GM23338 (cell line): ENCODE measurements around the gene AFAP1. TPM values are rescaled to one million over a fixed set of nuclear protein-coding genes. Genes with fewer than 3 reads are reported as not detected.
A peak's percentile ranks its signal among the peaks of the same experiment; 100 is the strongest.

ENCODE experiments used
- ATAC-seq: fragments of 200-7000 bp; cut with Tn5 transposase; 3 replicates; pipeline ENCODE4 v1.9.1; 2020
- DNase-seq: peaks from one replicate; pipeline ENCODE4 v3.0.0-alpha.2; 2015; ENCODE audit warnings: low spot score
- H2AFZ ChIP-seq: fragments of 200-600 bp; sonication (generic); 2 replicates; pipeline ENCODE4 v1.8.0; 2016; ENCODE audit warnings: antibody characterized with exemption, mild to moderate bottlenecking, moderate library complexity
- H3F3A ChIP-seq: fragments of 200-600 bp; sonication (generic); replicated peaks from 2 replicates; pipeline ENCODE4 v1.8.0; 2017; ENCODE audit warnings: antibody characterized with exemption, mixed run types, low read depth
- H3K27ac ChIP-seq: fragments of 200-600 bp; sonication (generic); 2 replicates; pipeline ENCODE4 v1.6.1; 2016; ENCODE audit warnings: low read depth
- H3K27me3 ChIP-seq: fragments of 200-600 bp; sonication (generic); 2 replicates; pipeline ENCODE4 v1.8.0; 2016; ENCODE audit warnings: mild to moderate bottlenecking, mixed run types, moderate library complexity; ENCODE audit not compliant: insufficient read depth
- H3K36me3 ChIP-seq: fragments of 200-600 bp; sonication (generic); 2 replicates; pipeline ENCODE4 v1.8.0; 2016; ENCODE audit warnings: mild to moderate bottlenecking; ENCODE audit not compliant: insufficient read depth
- H3K4me1 ChIP-seq: fragments of 200-600 bp; sonication (generic); 2 replicates; pipeline ENCODE4 v1.8.0; 2016; ENCODE audit warnings: mild to moderate bottlenecking, moderate library complexity; ENCODE audit not compliant: insufficient read depth
- H3K4me2 ChIP-seq: fragments of 200-600 bp; sonication (generic); 2 replicates; pipeline ENCODE4 v1.7.1; 2017; ENCODE audit warnings: mixed run types
- H3K4me3 ChIP-seq: fragments of 200-600 bp; sonication (generic); 2 replicates; pipeline ENCODE4 v1.6.1; 2016; ENCODE audit warnings: mixed run types
- H3K79me2 ChIP-seq: fragments of 200-600 bp; sonication (generic); replicated peaks from 2 replicates; pipeline ENCODE4 v1.8.0; 2017; ENCODE audit warnings: mild to moderate bottlenecking; ENCODE audit not compliant: insufficient read depth
- H3K9me2 ChIP-seq: fragments of 200-600 bp; sonication (generic); 2 replicates; pipeline ENCODE4 v1.8.0; 2017; ENCODE audit not compliant: insufficient read depth
- H4K20me1 ChIP-seq: fragments of 200-600 bp; sonication (generic); replicated peaks from 2 replicates; pipeline ENCODE4 v1.8.0; 2017; ENCODE audit warnings: mild to moderate bottlenecking; ENCODE audit not compliant: insufficient read depth
- H3K27ac Mint-ChIP-seq: 2 replicates; pipeline ENCODE4 v1.8.0; 2020; ENCODE audit warnings: inconsistent platforms, mild to moderate bottlenecking, moderate library complexity, mixed read lengths
- H3K27me3 Mint-ChIP-seq: 3 replicates; pipeline ENCODE4 v1.8.0; 2022; ENCODE audit warnings: low read depth, mild to moderate bottlenecking, moderate library complexity, mixed read lengths, inconsistent platforms; ENCODE audit not compliant: insufficient read depth, poor library complexity
- H3K36me3 Mint-ChIP-seq: 3 replicates; pipeline ENCODE4 v1.8.0; 2021; ENCODE audit warnings: low read depth, mild to moderate bottlenecking, inconsistent platforms, moderate library complexity, mixed read lengths
- H3K4me1 Mint-ChIP-seq: 3 replicates; pipeline ENCODE4 v1.8.0; 2020; ENCODE audit warnings: mild to moderate bottlenecking, inconsistent platforms, mixed read lengths
- H3K4me3 Mint-ChIP-seq: 3 replicates; pipeline ENCODE4 v1.8.0; 2021; ENCODE audit warnings: moderate library complexity, mild to moderate bottlenecking, inconsistent platforms, mixed read lengths
- H3K9me3 Mint-ChIP-seq: 3 replicates; pipeline ENCODE4 v1.8.0; 2020; ENCODE audit warnings: moderate library complexity, mild to moderate bottlenecking, inconsistent platforms, mixed read lengths
- CREB1 ChIP-seq: fragments of 250-450 bp; sonication (Bioruptor Pico); IDR thresholded peaks from 2 replicates; pipeline ENCODE4 v1.5.0; 2020; ENCODE audit warnings: low read depth, mild to moderate bottlenecking, moderate library complexity
- EZH2 ChIP-seq: fragments of 200-600 bp; sonication (generic); IDR thresholded peaks from one replicate; pipeline ENCODE4 v1.8.0; 2017; ENCODE audit warnings: antibody characterized with exemption, mild to moderate bottlenecking, low read depth; ENCODE audit not compliant: unreplicated experiment
- EZH2phosphoT487 ChIP-seq: fragments of 200-600 bp; sonication (generic); IDR thresholded peaks from one replicate; pipeline ENCODE4 v1.8.1; 2018; ENCODE audit warnings: antibody characterized with exemption; ENCODE audit not compliant: unreplicated experiment
- JUNB ChIP-seq: IDR thresholded peaks from one replicate; pipeline ENCODE4 v1.6.1; 2016; ENCODE audit warnings: antibody characterized with exemption; ENCODE audit not compliant: unreplicated experiment
- NANOG ChIP-seq: IDR thresholded peaks from 2 replicates; pipeline ENCODE4 v1.6.1; 2016; ENCODE audit warnings: antibody characterized with exemption, borderline replicate concordance
- POLR2AphosphoS5 ChIP-seq: IDR thresholded peaks from 2 replicates; pipeline ENCODE4 v1.6.1; 2016; ENCODE audit warnings: antibody characterized with exemption, low read depth
- STAT1 ChIP-seq: IDR thresholded peaks from one replicate; pipeline ENCODE4 v1.6.1; 2016; ENCODE audit warnings: antibody characterized with exemption; ENCODE audit not compliant: unreplicated experiment
- ZNF114 ChIP-seq: fragments of 250-450 bp; sonication (Bioruptor Pico); IDR thresholded peaks from 2 replicates; pipeline ENCODE4 v1.5.0; 2020; ENCODE audit warnings: mild to moderate bottlenecking, moderate library complexity
- ZNF331 ChIP-seq: fragments of 250-450 bp; sonication (Bioruptor Pico); IDR thresholded peaks from 2 replicates; pipeline ENCODE4 v1.5.0; 2020; ENCODE audit warnings: low read depth, mild to moderate bottlenecking, moderate library complexity
- polyA plus RNA-seq: library from polyadenylated mRNA; unstranded; fragments of >200 nt; fragmentation: Nextera tagmentation; extraction: Ambion mirVana; gene quantifications from 2 replicates; pipeline ENCODE4 v1.2.1, GENCODE V29; 2016
- total RNA-seq: library from RNA; depleted of rRNA; stranded (reverse); fragments of >200 nt; shearing (Covaris generic); gene quantifications from 2 replicates; pipeline ENCODE4 v1.2.3, GENCODE V29; 2014
- TF ChIP-seq, protein P1 (sequence below), 2 experiments: fragments of 200-600 bp in 1 of 2; sonication (generic) in 1 of 2; conservative IDR thresholded peaks; 2 replicates each; pipeline versions ENCODE4 v1.5.1 to v1.6.1; 2016 to 2017; ENCODE audit warnings: antibody characterized with exemption in 2 of 2, low read depth in 2 of 2, mild to moderate bottlenecking in 2 of 2, moderate library complexity in 1 of 2
- TF ChIP-seq, protein P2 (sequence below): IDR thresholded peaks from one replicate; pipeline ENCODE4 v1.6.1; 2018; ENCODE audit warnings: antibody characterized with exemption; ENCODE audit not compliant: unreplicated experiment

Gene AFAP1
- total and polyA plus RNA-seq, 2 experiments from 2014 or later, result 6.5 to 21.5 TPM

DNA sequence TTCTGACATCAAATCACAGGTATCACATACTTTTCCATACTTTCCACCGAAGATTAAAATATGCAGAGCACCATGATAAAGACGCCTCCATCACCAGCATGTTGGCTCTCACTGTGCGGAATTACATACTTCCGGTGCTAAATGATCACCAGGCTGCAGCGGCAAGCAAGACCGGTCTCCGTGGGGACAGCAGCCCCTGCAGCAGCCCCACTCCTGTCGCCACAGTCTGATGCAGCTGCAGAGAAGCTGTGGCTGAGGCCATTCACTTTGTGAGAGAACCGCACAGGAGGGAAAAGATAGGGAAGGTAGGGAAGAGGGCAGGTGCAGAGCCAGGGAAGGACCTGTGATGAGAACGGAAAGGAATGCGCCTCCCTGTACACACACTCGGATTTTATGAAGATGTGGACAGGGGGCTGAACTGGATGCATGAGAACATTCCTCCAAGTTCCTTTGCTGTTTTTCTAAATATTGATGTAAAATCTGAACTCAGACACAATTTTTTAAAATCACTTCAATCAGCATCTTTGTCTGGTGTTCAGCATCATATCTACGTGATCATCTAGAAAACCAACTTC is 38.3 kb downstream of the AFAP1 start (continued):
- TF ChIP-seq, protein P1, sequence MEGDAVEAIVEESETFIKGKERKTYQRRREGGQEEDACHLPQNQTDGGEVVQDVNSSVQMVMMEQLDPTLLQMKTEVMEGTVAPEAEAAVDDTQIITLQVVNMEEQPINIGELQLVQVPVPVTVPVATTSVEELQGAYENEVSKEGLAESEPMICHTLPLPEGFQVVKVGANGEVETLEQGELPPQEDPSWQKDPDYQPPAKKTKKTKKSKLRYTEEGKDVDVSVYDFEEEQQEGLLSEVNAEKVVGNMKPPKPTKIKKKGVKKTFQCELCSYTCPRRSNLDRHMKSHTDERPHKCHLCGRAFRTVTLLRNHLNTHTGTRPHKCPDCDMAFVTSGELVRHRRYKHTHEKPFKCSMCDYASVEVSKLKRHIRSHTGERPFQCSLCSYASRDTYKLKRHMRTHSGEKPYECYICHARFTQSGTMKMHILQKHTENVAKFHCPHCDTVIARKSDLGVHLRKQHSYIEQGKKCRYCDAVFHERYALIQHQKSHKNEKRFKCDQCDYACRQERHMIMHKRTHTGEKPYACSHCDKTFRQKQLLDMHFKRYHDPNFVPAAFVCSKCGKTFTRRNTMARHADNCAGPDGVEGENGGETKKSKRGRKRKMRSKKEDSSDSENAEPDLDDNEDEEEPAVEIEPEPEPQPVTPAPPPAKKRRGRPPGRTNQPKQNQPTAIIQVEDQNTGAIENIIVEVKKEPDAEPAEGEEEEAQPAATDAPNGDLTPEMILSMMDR (conservative IDR thresholded peaks at IDR 0.05; ENCODE audit: low read depth in 2 of 2), result no peak
- TF ChIP-seq NANOG (no peak), EZH2 (no peak), ZNF114 (no peak), POLR2AphosphoS5 (no peak), JUNB (no peak), ZNF331 (CRISPR knock-in tag) (no peak), CREB1 (CRISPR knock-in tag) (no peak)
- TF ChIP-seq, protein P2, sequence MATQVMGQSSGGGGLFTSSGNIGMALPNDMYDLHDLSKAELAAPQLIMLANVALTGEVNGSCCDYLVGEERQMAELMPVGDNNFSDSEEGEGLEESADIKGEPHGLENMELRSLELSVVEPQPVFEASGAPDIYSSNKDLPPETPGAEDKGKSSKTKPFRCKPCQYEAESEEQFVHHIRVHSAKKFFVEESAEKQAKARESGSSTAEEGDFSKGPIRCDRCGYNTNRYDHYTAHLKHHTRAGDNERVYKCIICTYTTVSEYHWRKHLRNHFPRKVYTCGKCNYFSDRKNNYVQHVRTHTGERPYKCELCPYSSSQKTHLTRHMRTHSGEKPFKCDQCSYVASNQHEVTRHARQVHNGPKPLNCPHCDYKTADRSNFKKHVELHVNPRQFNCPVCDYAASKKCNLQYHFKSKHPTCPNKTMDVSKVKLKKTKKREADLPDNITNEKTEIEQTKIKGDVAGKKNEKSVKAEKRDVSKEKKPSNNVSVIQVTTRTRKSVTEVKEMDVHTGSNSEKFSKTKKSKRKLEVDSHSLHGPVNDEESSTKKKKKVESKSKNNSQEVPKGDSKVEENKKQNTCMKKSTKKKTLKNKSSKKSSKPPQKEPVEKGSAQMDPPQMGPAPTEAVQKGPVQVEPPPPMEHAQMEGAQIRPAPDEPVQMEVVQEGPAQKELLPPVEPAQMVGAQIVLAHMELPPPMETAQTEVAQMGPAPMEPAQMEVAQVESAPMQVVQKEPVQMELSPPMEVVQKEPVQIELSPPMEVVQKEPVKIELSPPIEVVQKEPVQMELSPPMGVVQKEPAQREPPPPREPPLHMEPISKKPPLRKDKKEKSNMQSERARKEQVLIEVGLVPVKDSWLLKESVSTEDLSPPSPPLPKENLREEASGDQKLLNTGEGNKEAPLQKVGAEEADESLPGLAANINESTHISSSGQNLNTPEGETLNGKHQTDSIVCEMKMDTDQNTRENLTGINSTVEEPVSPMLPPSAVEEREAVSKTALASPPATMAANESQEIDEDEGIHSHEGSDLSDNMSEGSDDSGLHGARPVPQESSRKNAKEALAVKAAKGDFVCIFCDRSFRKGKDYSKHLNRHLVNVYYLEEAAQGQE, result no peak

DNA sequence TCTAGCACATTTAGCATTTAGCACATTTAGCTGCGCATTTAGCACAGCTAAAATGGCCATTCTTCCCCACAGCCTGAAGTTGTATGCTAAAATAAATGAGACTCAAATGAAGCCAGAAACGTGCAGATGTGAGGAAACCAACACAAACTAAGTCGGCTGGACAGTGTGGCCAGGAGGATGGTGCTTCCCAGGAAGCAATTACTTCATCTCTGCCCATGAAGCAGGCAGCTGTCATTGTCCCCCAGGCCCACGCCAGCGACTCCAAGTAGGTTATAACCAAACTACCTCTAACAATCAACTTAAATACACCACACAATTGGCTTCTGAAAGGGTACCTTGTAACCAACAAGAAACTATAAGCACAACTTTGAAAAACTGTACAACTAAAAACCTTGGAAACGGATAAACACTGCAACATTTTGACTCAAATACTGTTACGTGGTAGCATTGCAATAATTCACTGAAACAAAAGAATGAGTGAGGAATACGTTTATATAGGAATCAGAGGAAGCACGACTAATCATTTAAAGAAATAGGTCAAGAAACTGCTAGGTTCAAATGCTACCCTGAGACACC is 39.2 kb downstream of the AFAP1 start:
- H3K36me3 Mint-ChIP-seq, result no peaks in the 10 kb centered on the region; the same call in 2 of the 3 replicates
- TF ChIP-seq NANOG (no peak), ZNF331 (CRISPR knock-in tag) (no peak), JUNB (no peak), POLR2AphosphoS5 (no peak), STAT1 (no peak), ZNF114 (no peak), EZH2phosphoT487 (no peak)
- TF ChIP-seq, protein P1 (conservative IDR thresholded peaks at IDR 0.05; ENCODE audit: low read depth in 2 of 2), result no peak
- TF ChIP-seq, protein P2, result no peak

More for the DNA sequence above, 39.2 kb downstream of the AFAP1 start:
- no peak overlapping the region for H2AFZ ChIP-seq
- H3K9me3 Mint-ChIP-seq, result no peaks in the 10 kb centered on the region
- peaks cover 69% of the 10 kb centered on the region for H3K4me1 Mint-ChIP-seq
- H3K79me2 ChIP-seq, result peaks cover 86% of the 10 kb centered on the region
- no peaks in the 10 kb centered on the region; the same call in none of the 2 replicates for H4K20me1 ChIP-seq
- no peaks in the 10 kb centered on the region for H3K27me3 ChIP-seq
- no peaks in the 10 kb centered on the region for H3K36me3 ChIP-seq
- no peak overlapping the region for H3K27ac ChIP-seq
- H3F3A ChIP-seq, result peaks cover 7% of the 10 kb centered on the region; the same call in 1 of the 2 replicates
- DNase-seq (no peak), ATAC-seq (no peak)
- H3K9me2 ChIP-seq, result no peaks in the 10 kb centered on the region
- peak overlapping the region; percentile 39; the same call in 1 of the 2 replicates for H3K4me2 ChIP-seq
- H3K27ac Mint-ChIP-seq, result no peak overlapping the region
- no peak overlapping the region for H3K4me3 Mint-ChIP-seq
- peaks cover 2% of the 10 kb centered on the region for H3K27me3 Mint-ChIP-seq
- H3K4me1 ChIP-seq, result peaks cover 58% of the 10 kb centered on the region
- H3K4me3 ChIP-seq, result no peak overlapping the region
